Measurements from ENCODE around the gene GIT1. TPM values are rescaled to one million over a fixed set of nuclear protein-coding genes. Genes with fewer than 3 reads are reported as not detected.

The GIT1 gene
- total RNA-seq, 4 donors from 2014 or later, result 28.7 to 50.4 (median 39.9) TPM

DNA sequence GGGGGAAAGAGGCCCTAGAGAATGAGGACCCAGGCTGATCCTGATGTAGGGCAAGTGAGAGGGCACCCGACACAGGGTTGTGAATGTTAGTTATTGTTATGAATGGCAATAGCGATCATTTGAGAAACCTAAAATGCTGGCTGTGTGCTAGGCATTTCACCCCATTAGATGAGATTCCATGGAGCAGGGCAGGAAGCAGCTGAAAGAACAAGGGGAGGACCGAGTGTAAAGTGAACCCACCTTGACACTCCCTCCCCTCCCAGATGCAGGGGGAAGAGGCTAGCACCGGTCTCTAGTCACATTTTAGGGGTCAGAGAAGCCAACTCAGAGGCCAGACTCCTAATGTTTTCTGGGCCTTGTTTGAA is 33.8 kb upstream of the GIT1 start:
- Histone ChIP-seq H3K9me3 (no peaks in the 10 kb centered on the region), H3K27me3 (peaks cover 0 to 6% (median 0%) of the 10 kb centered on the region in 4 donors), H3K36me3 (no peaks in the 10 kb centered on the region), H3K4me3 (peak overlapping the region; percentile 73 to 85 (median 78)), H3K27ac (replicated peaks in 1 of 4) (peak overlapping the region; percentile 88 to 92 (median 90)), H3K4me1 (peaks cover 52 to 71% (median 68%) of the 10 kb centered on the region in 4 donors)
- no peak for TF ChIP-seq EP300 (IDR thresholded peaks at IDR 0.05)
- TF ChIP-seq POLR2A (IDR thresholded peaks at IDR 0.05; ENCODE audit: low read depth), result no peak
- no peak for TF ChIP-seq POLR2AphosphoS5 (IDR thresholded peaks at IDR 0.05)
- TF ChIP-seq, protein P1, sequence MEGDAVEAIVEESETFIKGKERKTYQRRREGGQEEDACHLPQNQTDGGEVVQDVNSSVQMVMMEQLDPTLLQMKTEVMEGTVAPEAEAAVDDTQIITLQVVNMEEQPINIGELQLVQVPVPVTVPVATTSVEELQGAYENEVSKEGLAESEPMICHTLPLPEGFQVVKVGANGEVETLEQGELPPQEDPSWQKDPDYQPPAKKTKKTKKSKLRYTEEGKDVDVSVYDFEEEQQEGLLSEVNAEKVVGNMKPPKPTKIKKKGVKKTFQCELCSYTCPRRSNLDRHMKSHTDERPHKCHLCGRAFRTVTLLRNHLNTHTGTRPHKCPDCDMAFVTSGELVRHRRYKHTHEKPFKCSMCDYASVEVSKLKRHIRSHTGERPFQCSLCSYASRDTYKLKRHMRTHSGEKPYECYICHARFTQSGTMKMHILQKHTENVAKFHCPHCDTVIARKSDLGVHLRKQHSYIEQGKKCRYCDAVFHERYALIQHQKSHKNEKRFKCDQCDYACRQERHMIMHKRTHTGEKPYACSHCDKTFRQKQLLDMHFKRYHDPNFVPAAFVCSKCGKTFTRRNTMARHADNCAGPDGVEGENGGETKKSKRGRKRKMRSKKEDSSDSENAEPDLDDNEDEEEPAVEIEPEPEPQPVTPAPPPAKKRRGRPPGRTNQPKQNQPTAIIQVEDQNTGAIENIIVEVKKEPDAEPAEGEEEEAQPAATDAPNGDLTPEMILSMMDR (IDR thresholded peaks at IDR 0.05), result no peak
- intact Hi-C loops (cut with DNase I), result loop anchor here (10.0 kb wide), 1 partner anchor 302 kb away; no protein-coding TSS in a partner anchor
- WGBS, result 51% methylated on average over 4 of the region's 4 CpGs
- no peak for DNase-seq (ENCODE audit: extremely low spot score)

DNA sequence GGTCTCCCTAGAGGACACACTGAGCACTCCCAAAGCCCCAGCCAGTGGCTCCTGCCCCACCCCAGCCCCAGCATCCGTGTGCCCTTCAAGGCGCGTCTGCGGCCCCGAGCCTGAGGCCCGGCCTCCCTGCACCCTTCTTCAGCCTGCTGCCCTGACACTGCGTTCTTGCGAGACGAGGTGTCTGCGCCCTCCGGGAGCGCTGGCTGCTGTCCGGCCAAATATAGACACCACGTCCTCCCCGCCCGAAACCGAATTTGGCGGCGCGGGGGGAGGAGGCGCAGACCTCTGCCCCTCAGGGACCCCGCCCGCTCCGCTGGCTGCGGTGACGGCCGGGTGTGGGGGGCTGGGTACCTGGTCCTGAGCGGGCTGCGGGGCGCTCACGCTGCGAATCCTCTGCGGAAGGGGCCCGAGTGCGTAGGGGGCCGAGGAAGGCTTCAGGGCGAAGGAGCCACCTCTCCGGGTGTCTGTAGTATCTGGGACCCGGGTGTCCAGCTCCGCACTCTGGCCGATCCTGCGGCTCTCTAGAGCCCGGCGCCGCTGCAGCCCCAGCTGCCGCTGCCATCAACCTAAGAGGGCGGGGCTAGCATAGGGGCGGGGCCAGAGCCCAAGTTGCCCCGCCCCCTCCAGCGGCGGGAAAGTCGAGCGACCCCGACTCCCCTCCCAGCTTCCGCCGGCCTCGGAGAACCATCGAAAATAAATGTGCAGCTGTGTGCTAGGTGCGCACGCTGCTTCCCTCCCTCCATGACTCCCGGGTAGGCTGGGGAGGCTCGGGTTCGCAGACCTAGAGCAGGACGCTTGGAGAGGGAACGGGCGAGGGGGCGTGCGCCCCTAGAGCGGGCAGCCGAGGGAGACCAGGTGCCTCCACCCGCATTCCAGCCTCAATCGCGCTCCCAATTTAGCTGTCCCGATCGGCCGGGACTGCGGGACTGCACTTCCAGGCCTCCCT is 33.2 kb upstream of the GIT1 start, which contains the start of gene CORO6:
Gene CORO6 (minus strand): TSS at position 576 of the 946 bp plus-strand sequence. CDS start 1,491 bp downstream, outside the sequence.
- intact Hi-C loops (cut with DNase I), result loop anchor here (10.0 kb wide), 1 partner anchor 302 kb away; no protein-coding TSS in a partner anchor
- TF ChIP-seq POLR2A (IDR thresholded peaks at IDR 0.05; ENCODE audit: low read depth) (peak; percentile 63), POLR2AphosphoS5 (IDR thresholded peaks at IDR 0.05) (peak; percentile 61 to 86), EP300 (IDR thresholded peaks at IDR 0.05) (no peak)
- TF ChIP-seq, protein P1 (IDR thresholded peaks at IDR 0.05), result no peak
- 8% methylated on average over 12 of the region's 77 CpGs for WGBS
- Histone ChIP-seq H3K27me3 (peaks cover 0 to 6% (median 0%) of the 10 kb centered on the region in 4 donors), H3K36me3 (no peaks in the 10 kb centered on the region), H3K9me3 (no peaks in the 10 kb centered on the region), H3K27ac (replicated peaks in 1 of 4) (peak within 1 kb of the TSS; percentile 88 to 92 (median 90)), H3K4me3 (peak within 1 kb of the TSS; percentile 73 to 85 (median 78)), H3K4me1 (peaks cover 58 to 71% (median 68%) of the 10 kb centered on the region in 4 donors)
- DNase-seq (ENCODE audit: extremely low spot score), result no peak

DNA sequence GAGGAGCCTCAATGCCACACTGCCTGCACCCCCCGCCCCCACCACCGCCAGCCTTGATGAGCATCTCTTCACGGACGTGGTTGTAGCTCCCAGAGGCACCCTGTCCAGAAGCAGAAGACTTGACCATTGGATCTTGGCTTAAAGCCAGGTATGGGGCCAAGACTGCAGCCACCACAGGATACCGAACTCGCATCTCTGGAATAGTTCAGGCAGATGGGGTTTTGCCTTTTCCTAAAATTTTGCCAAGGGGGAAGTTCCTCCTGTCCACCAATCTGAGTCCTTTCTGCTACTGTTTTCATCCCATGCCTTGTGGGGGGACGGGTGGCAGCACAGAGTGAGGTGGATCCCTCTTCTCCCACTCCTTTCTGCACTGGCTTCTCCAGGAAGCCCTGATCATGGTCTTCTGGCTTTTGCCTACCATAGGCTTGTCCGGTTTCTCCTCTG is 32.3 kb upstream of the GIT1 start:
- Histone ChIP-seq H3K27ac (replicated peaks in 1 of 4) (peak overlapping the region; percentile 88 to 92 (median 90)), H3K9me3 (no peaks in the 10 kb centered on the region), H3K27me3 (peaks cover 0 to 6% (median 0%) of the 10 kb centered on the region in 4 donors), H3K4me1 (peaks cover 66 to 71% (median 68%) of the 10 kb centered on the region in 4 donors), H3K36me3 (no peaks in the 10 kb centered on the region), H3K4me3 (peak overlapping the region; percentile 73 to 85 (median 78))
- no peak for TF ChIP-seq EP300 (IDR thresholded peaks at IDR 0.05)
- no peak for TF ChIP-seq POLR2AphosphoS5 (IDR thresholded peaks at IDR 0.05)
- TF ChIP-seq, protein P1 (IDR thresholded peaks at IDR 0.05), result no peak
- no peak for TF ChIP-seq POLR2A (IDR thresholded peaks at IDR 0.05; ENCODE audit: low read depth)
- intact Hi-C loops (cut with DNase I), result loop anchor here (10.0 kb wide), 1 partner anchor 303 kb away; no protein-coding TSS in a partner anchor
- DNase-seq (ENCODE audit: extremely low spot score), result no peak
- WGBS, result 28% methylated on average over 6 of the region's 8 CpGs

DNA sequence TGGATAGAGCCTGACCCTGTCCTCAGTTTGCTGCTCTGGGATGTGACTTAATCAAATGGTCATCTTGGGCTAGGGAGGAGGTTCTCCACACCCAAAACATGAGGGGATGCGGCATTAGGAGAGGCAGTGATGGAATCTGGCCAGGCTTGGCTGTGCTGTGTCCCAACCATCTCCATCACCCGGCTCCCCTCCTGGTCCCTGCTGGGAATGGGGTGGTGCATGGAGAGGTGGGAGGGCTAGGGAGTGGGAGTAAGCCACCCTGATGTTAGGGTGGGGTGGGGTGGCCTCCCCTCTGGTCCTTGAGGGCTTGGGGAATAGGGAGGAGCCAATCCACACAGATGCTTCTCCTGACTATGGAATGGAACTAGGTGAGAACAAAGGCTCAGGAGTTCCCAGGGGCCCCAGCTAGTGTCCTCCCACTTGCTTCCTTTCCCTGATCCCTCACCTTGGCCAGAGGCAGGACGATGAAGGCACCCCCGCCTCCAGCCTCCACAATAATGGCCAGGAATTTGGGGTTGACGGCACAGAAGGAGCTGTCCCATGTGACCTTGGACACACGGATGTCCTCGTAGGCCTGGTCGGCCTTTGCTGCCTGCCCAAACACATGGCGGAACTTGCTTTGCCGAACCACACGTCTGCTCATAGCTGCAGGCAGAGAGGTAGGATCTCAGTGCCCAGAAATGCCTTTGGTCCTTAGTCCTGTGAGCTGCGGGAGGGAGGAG is 31.5 kb upstream of the GIT1 start:
- 86% methylated on average over 12 of the region's 12 CpGs for WGBS
- Histone ChIP-seq H3K36me3 (no peaks in the 10 kb centered on the region), H3K4me3 (peak overlapping the region; percentile 73 to 85 (median 78)), H3K27ac (replicated peaks in 1 of 4) (peak overlapping the region; percentile 88 to 92 (median 90)), H3K9me3 (no peaks in the 10 kb centered on the region), H3K27me3 (peaks cover 0 to 6% (median 0%) of the 10 kb centered on the region in 4 donors), H3K4me1 (peaks cover 72 to 76% (median 74%) of the 10 kb centered on the region in 4 donors)
- intact Hi-C loops (cut with DNase I), result loop anchor here (10.0 kb wide), 1 partner anchor 304 kb away; no protein-coding TSS in a partner anchor
- TF ChIP-seq POLR2AphosphoS5 (IDR thresholded peaks at IDR 0.05) (no peak), POLR2A (IDR thresholded peaks at IDR 0.05; ENCODE audit: low read depth) (no peak), EP300 (IDR thresholded peaks at IDR 0.05) (no peak)
- TF ChIP-seq, protein P1 (IDR thresholded peaks at IDR 0.05), result no peak
- DNase-seq (ENCODE audit: extremely low spot score), result no peak

Data from esophagus muscularis mucosa (tissue), 4 donors.